HG03066 (cell line): ENCODE measurements around the gene MRGPRG.
"Not testable (repeated sequence)": the region's sequence is repeated elsewhere in the genome, so short reads cannot be mapped to it uniquely, and the experiment has no call there.

Source experiments
- ATAC-seq: cut with Tn5 transposase; IDR thresholded peaks from one replicate; pipeline ENCODE4 v1.9.1; 2021; ENCODE audit warnings: low read depth; ENCODE audit not compliant: unreplicated experiment

MRGPRG gene

GRCh38 chr11:3181725-3182461 lies 36.7 kb downstream of the MRGPRG start:
- ATAC-seq, result no peak

DNA sequence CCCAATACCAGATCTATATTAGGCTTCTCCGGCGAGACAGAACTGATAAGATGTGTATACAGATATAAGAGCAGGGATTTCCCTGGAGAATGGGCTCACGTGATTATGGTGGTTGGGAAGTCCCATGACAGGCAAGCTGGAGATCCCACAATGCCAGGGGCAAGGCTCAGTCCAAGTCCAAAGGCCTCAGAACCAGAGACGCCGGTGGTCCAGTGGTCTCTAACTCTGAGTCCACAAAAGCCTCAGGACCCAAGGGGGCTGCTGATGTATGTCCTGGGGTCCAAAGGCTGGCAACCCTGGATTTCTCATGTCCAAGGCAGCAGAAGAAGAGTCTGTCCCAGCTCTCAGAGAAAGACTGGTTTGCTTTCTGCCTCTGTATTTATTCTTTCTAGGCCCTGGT lies 37.7 kb downstream of the MRGPRG start:
- ATAC-seq, result no peak

GRCh38 chr11:3178349-3178748 lies 40.3 kb downstream of the MRGPRG start:
- ATAC-seq, result no peak

- ATAC-seq, result no peak
These were observed 40.7 kb downstream of the MRGPRG start for GRCh38 chr11:3177931-3178330.

DNA sequence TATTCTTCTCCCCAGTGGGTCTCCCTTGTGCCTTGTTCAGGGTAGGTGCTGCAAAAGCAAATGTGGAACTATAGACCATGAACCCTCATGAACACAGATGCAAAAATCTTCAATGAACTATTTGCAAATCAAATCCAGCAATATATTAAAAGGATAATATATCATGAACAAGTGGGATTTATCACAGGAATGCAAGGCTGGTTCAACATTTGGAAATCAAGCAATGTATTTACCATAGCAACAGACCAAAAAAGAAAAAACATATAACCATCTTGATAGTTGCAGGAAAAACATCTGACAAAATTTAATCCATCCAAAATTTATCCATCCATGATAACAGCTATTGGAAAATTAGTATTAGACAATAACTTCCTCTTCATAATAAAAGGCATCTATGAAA lies 42.1 kb downstream of the MRGPRG start:
- ATAC-seq, result no peak

GRCh38 chr11:3175194-3175593 lies 43.4 kb downstream of the MRGPRG start:
- no peak for ATAC-seq

DNA sequence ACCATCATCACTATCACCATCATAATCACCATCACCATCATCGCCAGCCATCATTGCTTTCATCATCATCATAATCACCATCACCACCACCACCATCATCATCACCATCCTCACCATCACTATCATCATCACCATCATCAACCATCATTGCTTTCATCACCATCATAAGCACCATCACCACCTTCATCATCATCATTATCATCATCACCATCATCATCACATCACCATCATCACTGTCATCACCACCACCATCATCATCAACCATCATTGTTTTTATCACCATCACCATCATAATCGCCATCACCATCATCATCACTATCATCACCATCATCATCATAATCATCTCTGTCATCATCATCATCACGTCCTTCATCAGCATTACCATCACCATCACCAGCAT lies 44.2 kb downstream of the MRGPRG start:
- ATAC-seq, result no peak

DNA sequence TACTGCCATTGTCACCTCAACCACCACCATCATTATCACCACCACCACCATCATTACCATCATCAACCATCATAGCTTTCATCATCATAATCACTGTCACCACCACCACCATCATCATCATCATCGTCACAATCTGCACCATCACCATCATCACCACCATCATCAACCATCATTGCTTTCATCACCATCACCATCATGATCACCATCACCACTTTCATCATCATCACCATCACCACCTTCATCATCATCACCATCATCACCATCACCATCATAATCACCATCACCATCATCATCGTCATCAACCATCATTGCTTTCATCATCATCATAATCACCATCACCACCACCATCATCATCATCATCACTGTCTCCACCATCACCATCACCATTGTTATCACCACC lies 44.8 kb downstream of the MRGPRG start:
- ATAC-seq, result no peak

DNA sequence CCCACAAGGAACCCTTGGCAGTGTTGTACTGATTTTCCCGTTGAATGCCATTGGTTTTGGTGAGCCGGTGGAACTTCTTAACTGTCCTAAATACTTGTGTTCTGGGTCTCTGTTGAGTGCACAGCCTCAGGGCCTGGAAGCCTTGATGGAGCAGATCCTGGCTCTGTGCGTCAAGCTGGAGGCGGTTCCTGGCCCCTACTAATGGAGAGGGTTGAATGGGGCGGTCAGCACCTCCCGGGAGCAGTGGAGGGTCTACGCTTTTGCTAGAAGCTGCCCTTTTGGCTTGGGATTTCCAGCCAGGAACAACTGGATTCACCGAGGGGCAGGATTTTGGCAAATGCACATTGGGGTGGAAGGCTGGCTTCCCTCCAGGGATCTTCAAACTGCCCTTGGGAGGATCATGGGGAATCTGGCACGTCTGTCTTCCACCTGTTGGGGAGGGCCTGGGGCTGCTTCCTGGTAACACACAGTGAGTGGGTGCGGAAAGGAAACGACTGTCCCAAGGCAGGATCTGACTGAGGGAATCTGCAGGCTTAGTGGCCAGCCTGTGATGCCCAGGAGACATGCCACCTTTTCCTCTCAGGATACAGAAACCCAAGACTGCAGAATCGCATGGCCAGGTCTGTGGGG lies 46.6 kb downstream of the MRGPRG start:
- ATAC-seq, result no peak

DNA sequence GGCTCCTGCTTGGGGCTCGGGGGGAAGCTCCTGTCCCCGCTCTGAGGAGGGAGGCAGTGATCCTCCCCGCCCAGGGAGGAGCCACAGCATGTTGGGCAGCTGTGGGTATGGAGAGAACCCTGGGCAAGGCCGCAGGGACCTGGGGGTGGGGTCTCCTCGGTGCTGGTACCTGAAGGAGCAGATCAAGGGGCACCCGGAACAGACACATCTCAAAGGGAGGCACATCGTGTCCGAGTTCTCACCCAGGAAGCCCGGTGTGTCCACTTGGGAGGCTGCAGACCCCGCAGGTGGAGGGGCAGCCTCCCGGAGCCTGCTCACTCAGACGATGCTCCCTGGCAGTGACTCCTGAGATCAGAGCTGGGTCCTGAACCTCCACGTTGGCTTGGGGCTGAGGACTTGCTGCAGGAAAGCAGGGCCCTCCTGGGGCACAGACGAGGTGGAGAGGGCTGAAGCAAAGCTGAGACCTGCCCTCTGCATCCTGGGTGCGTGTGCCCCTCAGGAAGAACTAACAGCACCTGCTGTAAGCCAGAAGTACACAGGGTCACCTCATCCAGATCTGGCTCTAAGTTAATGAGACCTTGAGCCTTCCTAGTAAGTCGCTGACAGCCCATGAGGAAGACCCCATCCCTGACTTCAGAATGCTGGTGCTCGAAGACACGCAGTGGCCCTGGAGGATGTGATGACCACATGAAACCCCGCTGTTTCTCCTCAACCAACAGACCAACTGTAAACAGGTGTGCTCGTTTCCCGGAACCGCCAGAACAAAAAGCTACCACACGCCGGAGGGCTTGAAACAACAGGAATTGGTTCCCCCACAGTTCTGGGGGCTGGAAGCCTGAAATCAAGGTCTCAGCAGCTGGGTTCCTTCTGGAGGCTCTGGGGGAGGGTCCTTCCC lies 47.6 kb downstream of the MRGPRG start:
- ATAC-seq, result no peak

- no peak for ATAC-seq
These were observed 48.4 kb downstream of the MRGPRG start for GRCh38 chr11:3170044-3170755.

DNA sequence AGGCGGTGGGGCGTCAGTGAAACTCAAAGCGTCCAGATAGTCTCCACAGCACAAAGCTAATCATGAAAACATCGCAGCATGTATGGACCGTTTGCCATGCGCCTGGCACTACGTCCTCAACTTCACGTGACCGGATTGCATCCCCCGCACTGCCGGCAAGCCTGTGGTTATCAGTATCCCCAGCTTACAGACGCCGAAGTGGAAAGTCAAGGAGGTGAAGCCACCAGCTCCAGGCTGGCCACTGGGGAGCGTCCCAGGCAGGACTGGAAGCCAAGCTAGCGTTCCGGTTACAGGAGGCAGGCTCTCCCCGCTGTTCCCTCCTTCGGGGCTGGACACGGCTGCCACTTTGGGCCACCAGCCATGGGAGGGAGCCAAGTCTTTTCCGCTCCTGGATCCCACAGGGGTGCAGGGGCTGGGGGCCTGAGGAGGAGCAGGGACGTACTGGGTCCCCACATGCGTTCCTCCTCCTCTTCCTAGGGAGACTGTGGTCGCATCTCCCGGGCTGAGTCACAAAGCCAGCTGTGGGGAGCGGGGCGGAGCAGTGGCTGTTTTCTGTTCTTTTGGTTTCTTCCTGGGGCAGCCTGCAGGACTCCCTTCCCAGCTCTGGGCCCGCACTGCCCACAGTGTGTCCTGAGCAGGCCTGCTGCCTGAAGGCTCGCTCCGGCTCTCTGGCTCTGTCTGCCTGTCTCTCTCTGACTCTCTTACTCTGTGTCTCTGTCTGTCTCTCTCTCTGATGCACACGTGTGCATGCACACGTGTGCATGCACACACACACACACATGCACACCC lies 49.2 kb downstream of the MRGPRG start:
- no peak for ATAC-seq

- ATAC-seq, result not testable (repeated sequence)
These were observed 49.8 kb downstream of the MRGPRG start for GRCh38 chr11:3168742-3169254.
